ENCODE results near the gene TVP23A.

- no peak for TF ChIP-seq SPI1 (IDR thresholded peaks at IDR 0.05; ENCODE audit: low read depth, low read length)
- no peak for TF ChIP-seq POLR2AphosphoS5 (IDR thresholded peaks at IDR 0.05; ENCODE audit: low read depth, low read length)
- no peak for TF ChIP-seq POLR2A (IDR thresholded peaks at IDR 0.05; ENCODE audit: low read depth, low read length)
Measured at GRCh38 chr16:10776280-10776679, 42.3 kb downstream of the TVP23A start.
